Retinal pigment epithelial cell (primary cell): ENCODE measurements around the gene COX4I2.
"Not testable (repeated sequence)": the region's sequence is repeated elsewhere in the genome, so short reads cannot be mapped to it uniquely, and the experiment has no call there.

Experiments
- DNase-seq: peaks from one replicate; pipeline ENCODE4 v3.0.0-alpha.2; 2010; ENCODE audit warnings: low read depth
- H3K4me3 ChIP-seq: 2 replicates; pipeline ENCODE4 v1.5.1; 2011; ENCODE audit warnings: mild to moderate bottlenecking, low read length, control low read depth, moderate library complexity
- TF ChIP-seq, protein P1 (sequence below): conservative IDR thresholded peaks from 2 replicates; pipeline ENCODE4 v1.5.1; 2011; ENCODE audit warnings: low read depth, low read length, control low read depth, inconsistent platforms

COX4I2 gene

GRCh38 chr20:31595654-31596411 lies 41.9 kb upstream of the COX4I2 start:
- no peak overlapping the region for H3K4me3 ChIP-seq
- TF ChIP-seq, protein P1, sequence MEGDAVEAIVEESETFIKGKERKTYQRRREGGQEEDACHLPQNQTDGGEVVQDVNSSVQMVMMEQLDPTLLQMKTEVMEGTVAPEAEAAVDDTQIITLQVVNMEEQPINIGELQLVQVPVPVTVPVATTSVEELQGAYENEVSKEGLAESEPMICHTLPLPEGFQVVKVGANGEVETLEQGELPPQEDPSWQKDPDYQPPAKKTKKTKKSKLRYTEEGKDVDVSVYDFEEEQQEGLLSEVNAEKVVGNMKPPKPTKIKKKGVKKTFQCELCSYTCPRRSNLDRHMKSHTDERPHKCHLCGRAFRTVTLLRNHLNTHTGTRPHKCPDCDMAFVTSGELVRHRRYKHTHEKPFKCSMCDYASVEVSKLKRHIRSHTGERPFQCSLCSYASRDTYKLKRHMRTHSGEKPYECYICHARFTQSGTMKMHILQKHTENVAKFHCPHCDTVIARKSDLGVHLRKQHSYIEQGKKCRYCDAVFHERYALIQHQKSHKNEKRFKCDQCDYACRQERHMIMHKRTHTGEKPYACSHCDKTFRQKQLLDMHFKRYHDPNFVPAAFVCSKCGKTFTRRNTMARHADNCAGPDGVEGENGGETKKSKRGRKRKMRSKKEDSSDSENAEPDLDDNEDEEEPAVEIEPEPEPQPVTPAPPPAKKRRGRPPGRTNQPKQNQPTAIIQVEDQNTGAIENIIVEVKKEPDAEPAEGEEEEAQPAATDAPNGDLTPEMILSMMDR: no peak
- DNase-seq: no peak

GRCh38 chr20:31596412-31596715 lies 41.3 kb upstream of the COX4I2 start:
- not testable (repeated sequence) for H3K4me3 ChIP-seq, DNase-seq

DNA sequence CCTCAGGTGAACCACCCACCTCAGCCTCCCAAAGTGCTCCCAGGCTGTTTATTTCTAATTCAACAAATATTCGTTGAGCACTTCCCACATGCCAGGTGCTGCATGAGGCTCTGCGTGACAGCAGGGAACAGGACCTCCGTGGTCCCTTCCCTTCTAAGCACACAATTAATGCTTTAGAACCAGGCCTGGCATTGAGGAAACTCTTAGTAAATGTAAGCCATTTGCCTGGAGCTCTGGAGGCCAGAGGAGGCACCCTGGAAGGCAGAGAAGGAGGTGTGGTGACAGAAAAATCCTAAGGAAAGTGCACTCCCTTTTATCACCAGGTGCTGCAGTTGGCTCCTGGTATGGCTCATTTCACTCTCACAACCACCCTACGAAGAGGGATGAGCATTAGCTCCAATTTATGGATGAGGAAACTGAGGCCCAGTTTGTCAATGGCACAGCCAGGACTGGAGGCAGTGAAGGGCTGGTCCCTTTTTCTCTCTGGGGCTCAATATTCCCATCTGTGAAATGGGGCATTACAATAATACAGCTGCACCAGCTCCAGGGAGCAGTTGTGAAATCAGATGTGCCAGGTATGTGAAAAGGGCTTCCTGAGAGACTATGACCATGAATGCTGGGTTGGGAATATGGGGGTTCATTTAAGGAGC lies 40.8 kb upstream of the COX4I2 start:
- no peak overlapping the region for H3K4me3 ChIP-seq
- DNase-seq: no peak
- TF ChIP-seq, protein P1: no peak

GRCh38 chr20:31597481-31597855 lies 40.2 kb upstream of the COX4I2 start:
- no peak for DNase-seq
- TF ChIP-seq, protein P1: no peak
- H3K4me3 ChIP-seq: no peak overlapping the region

- DNase-seq: no peak
- no peak overlapping the region for H3K4me3 ChIP-seq
- TF ChIP-seq, protein P1: no peak
These were observed 35.3 kb upstream of the COX4I2 start for GRCh38 chr20:31602431-31602778.

- TF ChIP-seq, protein P1: peak; percentile 1
- DNase-seq: no peak
These were observed 34.8 kb upstream of the COX4I2 start for GRCh38 chr20:31602779-31603441.

DNA sequence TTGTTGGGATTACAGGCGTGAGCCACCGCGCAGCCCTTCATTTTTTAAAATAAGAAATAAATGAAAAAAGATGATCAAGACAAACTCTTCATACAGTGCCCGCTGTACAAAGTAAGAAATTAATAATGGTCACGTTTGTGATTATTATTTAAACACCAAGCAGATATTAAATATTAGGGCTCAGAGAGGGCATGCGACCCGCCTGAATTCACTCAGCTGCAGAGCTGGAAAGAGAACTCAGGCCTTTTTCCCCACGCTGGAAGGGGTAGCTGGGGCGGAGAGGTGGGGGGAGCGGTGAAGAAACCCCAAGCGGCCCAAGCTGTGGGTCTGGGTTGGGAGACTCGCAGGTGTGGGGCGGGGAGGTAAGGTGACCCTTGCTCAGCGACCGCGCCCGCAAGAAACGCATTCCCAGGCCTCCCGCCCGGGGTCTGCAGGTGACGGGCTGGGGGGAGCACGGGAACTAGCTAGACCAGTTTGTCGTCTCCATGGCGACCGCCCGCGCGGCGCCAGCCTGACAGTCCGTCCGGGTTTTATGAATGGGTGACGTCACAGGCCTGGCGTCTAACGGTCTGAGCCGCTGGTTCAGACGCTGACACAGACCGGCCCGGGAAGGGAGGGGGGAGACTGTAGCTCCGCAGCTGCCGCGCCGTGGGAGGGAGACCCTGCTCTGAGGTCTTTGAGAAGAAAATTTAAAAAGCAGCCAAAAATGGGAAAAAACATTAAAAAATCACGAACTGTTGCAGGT lies 33.7 kb upstream of the COX4I2 start:
- peak; percentile 99 for DNase-seq
- TF ChIP-seq, protein P1: no peak
- H3K4me3 ChIP-seq: peak overlapping the region; percentile 99

More at GRCh38 chr20:31602779-31603441, 34.8 kb upstream of the COX4I2 start:
- no peak overlapping the region for H3K4me3 ChIP-seq
